Measurements from ENCODE around the gene ZCCHC14.
A peak's percentile ranks its signal among the peaks of the same experiment; 100 is the strongest.
"Not testable (repeated sequence)": the region's sequence is repeated elsewhere in the genome, so short reads cannot be mapped to it uniquely, and the experiment has no call there.

Gene ZCCHC14

DNA sequence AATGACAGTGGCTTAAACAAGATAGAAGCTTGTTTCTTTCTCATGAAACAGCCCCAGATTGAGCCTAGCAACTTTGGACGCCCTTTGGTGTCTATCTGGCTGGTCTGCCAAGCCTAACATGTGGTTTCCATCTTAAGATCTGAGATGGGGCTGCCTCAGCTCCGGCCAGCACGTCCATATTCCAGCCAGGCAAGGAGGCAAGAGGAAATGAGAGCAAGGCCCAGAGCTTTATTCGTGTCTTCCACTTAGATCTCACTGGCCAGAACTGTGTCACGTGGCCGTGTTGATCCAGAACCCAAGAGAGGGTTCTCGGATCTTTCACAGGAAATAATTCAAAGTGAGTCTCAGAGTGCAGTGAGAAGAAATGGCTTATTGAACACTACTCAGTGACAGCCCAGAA is 28.9 kb upstream of the ZCCHC14 start:
- not testable (repeated sequence) for H3K9me3 ChIP-seq (ENCODE audit: control insufficient read depth, low read length); H3K4me3 ChIP-seq (ENCODE audit: low read length); H3K27me3 ChIP-seq (replicated peaks; ENCODE audit: control insufficient read depth, insufficient read depth, low read length); DNase-seq (ENCODE audit: low read depth); H3K9ac ChIP-seq (ENCODE audit: low read length); H3K36me3 ChIP-seq (ENCODE audit: control insufficient read depth, insufficient read depth, low read length, severe bottlenecking)
- H3K4me1 ChIP-seq (ENCODE audit: control insufficient read depth, insufficient read depth, low read length), result peaks cover 18% of the 10 kb centered on the region

DNA sequence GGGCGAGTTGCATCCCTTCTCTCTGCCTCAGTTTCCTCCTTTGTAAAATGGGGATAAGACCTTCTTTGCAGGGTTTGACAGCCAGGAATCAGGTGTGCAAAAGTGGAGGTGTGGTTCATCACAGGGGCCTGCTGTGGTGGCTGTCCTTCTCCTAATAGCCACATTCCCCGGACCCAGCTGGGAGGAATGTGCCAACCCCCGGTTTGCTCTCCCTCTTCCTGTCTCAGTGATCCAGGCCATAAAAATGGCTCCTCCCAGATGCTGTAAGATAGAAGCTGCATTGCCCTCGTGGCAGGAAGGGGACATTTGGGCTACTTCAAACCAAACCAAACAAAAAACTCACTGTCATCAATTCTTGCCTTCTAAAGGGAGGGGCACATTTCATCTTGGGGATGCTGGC is 26.3 kb upstream of the ZCCHC14 start:
- Histone ChIP-seq H3K4me1 (ENCODE audit: control insufficient read depth, insufficient read depth, low read length) (peaks cover 18% of the 10 kb centered on the region), H3K4me3 (ENCODE audit: low read length) (peak overlapping the region; percentile 75), H3K9ac (ENCODE audit: low read length) (peak overlapping the region; percentile 87)
- H3K36me3 ChIP-seq (ENCODE audit: control insufficient read depth, insufficient read depth, low read length, severe bottlenecking); DNase-seq (ENCODE audit: low read depth); H3K9me3 ChIP-seq (ENCODE audit: control insufficient read depth, low read length); H3K27me3 ChIP-seq (replicated peaks; ENCODE audit: control insufficient read depth, insufficient read depth, low read length): not testable (repeated sequence)

- Histone ChIP-seq H3K9ac (ENCODE audit: low read length) (peak overlapping the region; percentile 87), H3K4me1 (ENCODE audit: control insufficient read depth, insufficient read depth, low read length) (peaks cover 18% of the 10 kb centered on the region), H3K4me3 (ENCODE audit: low read length) (peak overlapping the region; percentile 75)
- not testable (repeated sequence) for H3K36me3 ChIP-seq (ENCODE audit: control insufficient read depth, insufficient read depth, low read length, severe bottlenecking); H3K9me3 ChIP-seq (ENCODE audit: control insufficient read depth, low read length); H3K27me3 ChIP-seq (replicated peaks; ENCODE audit: control insufficient read depth, insufficient read depth, low read length)
- DNase-seq (ENCODE audit: low read depth), result peak; percentile 38
These were observed 25.7 kb upstream of the ZCCHC14 start for GRCh38 chr16:87518430-87519051.

GRCh38 chr16:87517610-87518429 is 25.0 kb upstream of the ZCCHC14 start:
- peak overlapping the region; percentile 87 for H3K9ac ChIP-seq (ENCODE audit: low read length)
- peaks cover 18% of the 10 kb centered on the region for H3K4me1 ChIP-seq (ENCODE audit: control insufficient read depth, insufficient read depth, low read length)
- not testable (repeated sequence) for H3K36me3 ChIP-seq (ENCODE audit: control insufficient read depth, insufficient read depth, low read length, severe bottlenecking); H3K27me3 ChIP-seq (replicated peaks; ENCODE audit: control insufficient read depth, insufficient read depth, low read length); H3K9me3 ChIP-seq (ENCODE audit: control insufficient read depth, low read length); DNase-seq (ENCODE audit: low read depth)
- peak overlapping the region; percentile 75 for H3K4me3 ChIP-seq (ENCODE audit: low read length)

- Histone ChIP-seq H3K4me3 (ENCODE audit: low read length) (no peak overlapping the region), H3K27me3 (replicated peaks; ENCODE audit: control insufficient read depth, insufficient read depth, low read length) (no peaks in the 10 kb centered on the region), H3K9ac (ENCODE audit: low read length) (no peak overlapping the region), H3K9me3 (ENCODE audit: control insufficient read depth, low read length) (no peaks in the 10 kb centered on the region), H3K4me1 (ENCODE audit: control insufficient read depth, insufficient read depth, low read length) (peaks cover 18% of the 10 kb centered on the region), H3K36me3 (ENCODE audit: control insufficient read depth, insufficient read depth, low read length, severe bottlenecking) (no peaks in the 10 kb centered on the region)
- DNase-seq (ENCODE audit: low read depth), result no peak
These were observed 23.5 kb upstream of the ZCCHC14 start for GRCh38 chr16:87516361-87516760.

GRCh38 chr16:87515475-87516330 is 22.9 kb upstream of the ZCCHC14 start:
- H3K4me1 ChIP-seq (ENCODE audit: control insufficient read depth, insufficient read depth, low read length), result peaks cover 18% of the 10 kb centered on the region
- H3K36me3 ChIP-seq (ENCODE audit: control insufficient read depth, insufficient read depth, low read length, severe bottlenecking), result no peaks in the 10 kb centered on the region
- H3K9ac ChIP-seq (ENCODE audit: low read length), result no peak overlapping the region
- no peak overlapping the region for H3K4me3 ChIP-seq (ENCODE audit: low read length)
- H3K9me3 ChIP-seq (ENCODE audit: control insufficient read depth, low read length), result no peaks in the 10 kb centered on the region
- DNase-seq (ENCODE audit: low read depth), result no peak
- no peaks in the 10 kb centered on the region for H3K27me3 ChIP-seq (replicated peaks; ENCODE audit: control insufficient read depth, insufficient read depth, low read length)

GRCh38 chr16:87509778-87510177 is 17.0 kb upstream of the ZCCHC14 start:
- not testable (repeated sequence) for H3K4me1 ChIP-seq (ENCODE audit: control insufficient read depth, insufficient read depth, low read length); H3K4me3 ChIP-seq (ENCODE audit: low read length); H3K36me3 ChIP-seq (ENCODE audit: control insufficient read depth, insufficient read depth, low read length, severe bottlenecking); DNase-seq (ENCODE audit: low read depth); H3K9ac ChIP-seq (ENCODE audit: low read length); H3K9me3 ChIP-seq (ENCODE audit: control insufficient read depth, low read length)
- H3K27me3 ChIP-seq (replicated peaks; ENCODE audit: control insufficient read depth, insufficient read depth, low read length), result peaks cover 11% of the 10 kb centered on the region

- Histone ChIP-seq H3K9ac (ENCODE audit: low read length) (no peak overlapping the region), H3K27me3 (replicated peaks; ENCODE audit: control insufficient read depth, insufficient read depth, low read length) (peaks cover 11% of the 10 kb centered on the region), H3K9me3 (ENCODE audit: control insufficient read depth, low read length) (no peaks in the 10 kb centered on the region), H3K36me3 (ENCODE audit: control insufficient read depth, insufficient read depth, low read length, severe bottlenecking) (no peaks in the 10 kb centered on the region), H3K4me3 (ENCODE audit: low read length) (no peak overlapping the region), H3K4me1 (ENCODE audit: control insufficient read depth, insufficient read depth, low read length) (no peaks in the 10 kb centered on the region)
- DNase-seq (ENCODE audit: low read depth), result no peak
These were observed 14.7 kb upstream of the ZCCHC14 start for GRCh38 chr16:87507351-87508069.

GRCh38 chr16:87506423-87507350 is 13.9 kb upstream of the ZCCHC14 start:
- Histone ChIP-seq H3K9ac (ENCODE audit: low read length) (no peak overlapping the region), H3K4me3 (ENCODE audit: low read length) (no peak overlapping the region), H3K36me3 (ENCODE audit: control insufficient read depth, insufficient read depth, low read length, severe bottlenecking) (no peaks in the 10 kb centered on the region), H3K27me3 (replicated peaks; ENCODE audit: control insufficient read depth, insufficient read depth, low read length) (peaks cover 11% of the 10 kb centered on the region), H3K4me1 (ENCODE audit: control insufficient read depth, insufficient read depth, low read length) (no peaks in the 10 kb centered on the region), H3K9me3 (ENCODE audit: control insufficient read depth, low read length) (no peaks in the 10 kb centered on the region)
- DNase-seq (ENCODE audit: low read depth), result no peak

DNA sequence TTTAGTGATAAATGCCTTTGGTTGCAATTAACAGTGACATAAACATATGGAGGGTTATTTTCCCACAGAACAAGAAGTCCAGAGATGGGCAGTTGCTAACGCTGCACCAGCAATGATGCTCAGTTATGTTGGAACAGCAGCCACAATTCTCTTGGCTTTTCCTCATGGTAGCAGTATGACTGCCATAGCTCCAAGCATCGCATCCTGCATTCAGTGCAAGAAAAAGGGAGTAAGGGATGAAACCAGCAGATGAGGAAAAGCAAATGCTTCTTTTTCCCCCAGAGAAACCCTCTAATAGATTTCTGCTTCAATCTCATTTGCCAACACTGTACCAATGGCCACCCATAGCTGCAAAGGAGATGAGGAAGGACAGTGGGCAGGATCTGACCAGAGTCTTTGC is 13.0 kb upstream of the ZCCHC14 start:
- peaks cover 11% of the 10 kb centered on the region for H3K27me3 ChIP-seq (replicated peaks; ENCODE audit: control insufficient read depth, insufficient read depth, low read length)
- no peaks in the 10 kb centered on the region for H3K36me3 ChIP-seq (ENCODE audit: control insufficient read depth, insufficient read depth, low read length, severe bottlenecking)
- no peaks in the 10 kb centered on the region for H3K4me1 ChIP-seq (ENCODE audit: control insufficient read depth, insufficient read depth, low read length)
- DNase-seq (ENCODE audit: low read depth), result no peak
- no peaks in the 10 kb centered on the region for H3K9me3 ChIP-seq (ENCODE audit: control insufficient read depth, low read length)
- H3K9ac ChIP-seq (ENCODE audit: low read length), result no peak overlapping the region
- H3K4me3 ChIP-seq (ENCODE audit: low read length), result no peak overlapping the region

Data from adipocyte (in vitro differentiated cells).